HG03439 (cell line): Measurements from ENCODE around the gene BCL11A.

Experiments used
- ATAC-seq: cut with Tn5 transposase; IDR thresholded peaks from one replicate; pipeline ENCODE4 v1.9.1; 2021; ENCODE audit warnings: mild to moderate bottlenecking, moderate library complexity; ENCODE audit not compliant: unreplicated experiment

Gene BCL11A

DNA sequence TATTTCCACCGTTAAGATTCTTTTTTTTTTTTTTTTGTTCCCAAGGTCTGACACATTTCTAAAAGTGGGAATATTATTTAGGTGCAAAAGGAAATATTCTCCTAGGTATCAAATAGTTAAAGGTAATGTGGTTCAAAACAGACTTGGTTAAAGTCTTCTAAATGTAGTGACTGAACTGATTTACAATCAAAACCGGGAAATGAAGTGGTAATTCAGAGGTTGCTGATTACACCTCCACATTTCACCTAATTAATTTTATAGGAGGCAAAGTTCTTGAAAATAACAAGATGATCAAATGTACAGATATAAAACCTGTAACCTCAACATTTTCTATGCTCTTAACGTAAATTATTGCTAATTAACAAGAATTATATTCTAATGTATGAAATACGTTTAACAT is 5.1 kb downstream of the BCL11A start:
- ATAC-seq = no peak

DNA sequence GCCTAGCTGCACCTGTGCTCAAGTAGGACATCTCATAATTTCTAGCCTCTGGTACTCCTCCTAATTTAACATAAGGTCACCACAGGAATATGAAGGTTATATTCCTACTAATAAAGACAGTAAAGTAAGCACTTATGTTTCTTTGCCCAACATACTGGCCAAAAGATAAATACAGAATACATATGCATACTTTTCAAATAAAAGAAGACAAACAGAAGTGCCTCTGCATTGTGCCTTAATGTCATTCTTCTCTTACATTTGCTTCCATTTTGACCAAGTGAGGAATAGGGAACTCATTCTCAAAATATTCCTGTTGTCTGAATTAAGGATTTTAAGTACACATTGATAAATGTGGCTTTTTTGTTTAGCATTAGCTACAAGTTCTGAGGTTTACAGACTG is 5.6 kb downstream of the BCL11A start:
- no peak for ATAC-seq

DNA sequence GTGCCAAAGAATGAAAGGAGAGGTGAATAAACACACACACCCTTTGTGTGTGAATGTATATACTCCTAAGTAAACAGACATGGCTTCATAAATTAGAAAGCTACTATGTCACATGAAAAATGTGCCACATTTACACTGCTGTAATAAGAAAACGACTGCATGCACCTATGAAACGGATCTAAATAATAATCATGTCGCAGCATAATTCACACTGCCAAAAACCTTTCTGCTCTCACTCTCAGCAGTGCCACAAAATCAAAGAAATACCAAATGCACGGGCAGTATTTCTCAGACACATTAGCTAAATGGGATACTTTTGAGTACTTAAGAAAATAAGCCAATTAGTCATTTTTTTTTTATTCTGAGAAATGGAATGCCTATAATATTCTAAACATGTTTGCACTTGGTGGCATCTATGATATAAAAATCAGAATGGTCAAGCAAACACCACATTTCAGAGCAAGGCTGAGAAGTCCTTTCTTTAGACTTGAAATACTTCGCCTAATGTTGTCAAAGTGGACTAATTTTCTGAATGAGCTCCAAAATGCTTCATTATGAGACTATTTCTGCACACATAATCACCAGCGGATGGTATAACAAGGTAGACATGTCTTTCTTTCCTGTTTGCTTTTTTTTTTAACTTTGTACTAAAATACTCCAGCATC is 6.6 kb downstream of the BCL11A start:
- no peak for ATAC-seq

DNA sequence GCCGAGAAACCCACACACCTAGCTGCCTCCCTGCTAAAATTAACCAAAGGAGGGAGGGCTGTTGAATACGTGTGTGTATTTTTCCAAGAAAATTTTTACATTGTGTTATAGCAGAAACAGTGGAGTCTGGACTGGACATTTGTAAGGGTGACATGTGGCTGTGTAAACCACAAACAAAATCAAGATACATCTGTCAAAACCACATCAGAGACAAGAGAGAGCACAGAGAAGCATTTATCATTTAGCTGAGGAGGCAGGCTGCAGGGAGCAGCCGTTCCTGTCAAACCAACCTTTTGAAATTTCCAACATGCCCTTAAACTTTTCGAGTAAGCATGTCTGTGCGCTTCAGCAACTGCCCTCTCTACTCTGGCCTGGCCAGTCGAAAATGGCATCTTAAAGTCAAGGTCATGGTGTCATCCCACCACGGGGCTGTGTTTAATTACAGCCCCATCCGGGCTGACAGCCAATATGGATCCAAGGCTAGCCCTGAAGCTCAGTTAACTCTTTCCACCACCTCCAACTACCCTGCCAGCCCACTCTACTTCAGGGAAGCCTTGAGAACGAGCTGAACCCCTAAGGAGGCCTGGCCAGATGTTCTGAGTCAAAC is 8.4 kb downstream of the BCL11A start:
- no peak for ATAC-seq

DNA sequence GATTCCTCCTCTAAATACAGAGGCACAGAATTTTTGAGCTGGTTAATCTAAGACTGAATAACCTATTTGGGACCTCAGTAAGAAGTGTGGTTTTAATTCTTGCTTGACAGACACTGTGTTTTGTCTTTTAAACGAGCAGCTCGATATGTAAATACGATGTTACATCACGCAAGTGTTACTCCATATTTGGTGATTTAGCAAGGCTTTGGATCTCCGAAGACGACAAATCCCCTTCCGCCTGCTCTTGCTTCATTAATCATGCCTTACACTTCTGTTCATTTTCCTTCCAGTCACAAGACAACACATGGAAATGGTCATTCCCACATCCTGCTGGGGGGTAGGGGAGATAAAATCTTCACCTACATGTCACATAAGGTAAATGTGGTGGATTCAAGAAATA is 9.4 kb downstream of the BCL11A start:
- no peak for ATAC-seq

DNA sequence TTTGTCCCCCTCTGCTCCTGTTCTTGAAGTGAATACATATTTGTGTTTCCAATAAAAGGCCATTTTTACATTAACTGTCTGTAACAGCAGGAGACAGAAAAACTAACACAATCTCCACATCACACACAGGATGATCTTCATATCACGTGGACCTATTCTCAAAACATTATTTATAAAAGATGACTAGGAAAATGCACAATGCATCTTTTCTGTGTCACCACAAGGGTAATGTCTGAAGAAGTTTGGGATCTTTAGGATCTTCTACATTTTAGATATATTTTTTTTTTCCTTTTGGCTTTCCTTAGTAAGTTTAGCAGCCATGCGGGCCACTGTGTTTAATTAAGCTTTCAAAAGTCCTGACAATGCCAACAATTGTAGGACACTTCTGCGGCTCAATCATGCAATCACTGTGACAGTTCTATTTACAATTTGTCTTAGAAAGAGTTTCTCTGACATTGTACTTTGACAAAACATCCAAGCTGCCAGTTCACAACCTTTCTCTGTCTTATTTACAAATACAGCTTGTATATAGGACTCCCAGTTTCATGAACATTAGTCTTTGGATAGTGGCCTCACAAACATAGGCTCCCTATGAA is 12.3 kb downstream of the BCL11A start:
- no peak for ATAC-seq

DNA sequence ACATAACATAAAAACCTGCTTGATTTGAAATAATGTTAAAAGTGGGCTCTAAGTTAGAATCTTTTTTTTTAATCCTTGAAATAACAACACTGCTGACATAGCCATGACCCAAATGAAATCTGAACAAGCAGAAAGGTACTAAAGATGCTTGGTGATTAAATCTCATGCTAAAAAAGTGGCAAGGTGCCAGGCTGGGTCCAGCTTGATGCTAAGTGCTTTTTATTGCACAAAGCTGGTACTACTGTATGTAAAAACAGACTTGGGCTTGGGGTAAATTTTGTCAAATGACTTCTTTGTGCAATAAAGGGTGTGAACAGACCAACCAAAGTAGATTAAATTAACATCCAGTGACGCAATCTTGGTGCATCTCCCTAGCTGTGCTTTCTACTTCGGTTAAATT is 13.4 kb downstream of the BCL11A start:
- no peak for ATAC-seq

DNA sequence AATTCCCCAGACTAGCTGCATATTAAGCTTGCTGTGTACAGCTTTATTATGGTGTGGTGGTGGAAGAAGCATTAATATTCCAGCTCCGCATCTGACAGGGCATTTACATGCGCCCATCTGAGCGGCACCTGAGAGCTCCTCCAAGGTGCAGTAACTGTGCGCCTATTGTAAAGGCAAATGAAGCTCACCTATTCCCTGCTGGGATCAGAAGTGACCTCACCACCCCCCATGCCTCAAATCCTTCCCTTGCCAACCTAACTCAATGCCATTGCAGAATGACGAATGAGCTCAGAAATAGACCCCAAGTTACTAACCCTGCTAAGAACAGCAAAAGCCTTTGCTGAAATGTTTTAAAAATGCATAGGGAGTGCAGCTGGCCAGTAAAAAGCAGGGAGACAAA is 14.3 kb downstream of the BCL11A start:
- no peak for ATAC-seq

DNA sequence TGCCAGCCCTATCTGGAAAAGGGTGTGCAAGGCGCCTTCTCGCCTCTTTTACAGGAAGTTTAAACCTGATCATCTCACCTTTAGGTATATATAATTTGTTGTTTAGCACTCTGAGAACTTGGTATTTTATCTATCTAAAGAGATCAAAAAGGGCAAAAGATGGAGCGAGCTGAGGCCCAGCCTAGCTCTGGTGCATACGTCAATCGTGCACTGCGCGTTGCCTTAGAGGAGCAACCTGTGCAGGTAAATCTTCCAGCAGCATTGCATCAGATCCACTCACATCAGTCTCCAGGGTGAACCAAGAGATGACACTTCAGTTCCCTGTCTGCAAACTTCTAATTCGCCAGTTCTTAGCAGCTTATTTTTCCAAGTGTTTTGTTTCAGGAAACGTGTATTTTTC is 15.4 kb downstream of the BCL11A start:
- no peak for ATAC-seq

DNA sequence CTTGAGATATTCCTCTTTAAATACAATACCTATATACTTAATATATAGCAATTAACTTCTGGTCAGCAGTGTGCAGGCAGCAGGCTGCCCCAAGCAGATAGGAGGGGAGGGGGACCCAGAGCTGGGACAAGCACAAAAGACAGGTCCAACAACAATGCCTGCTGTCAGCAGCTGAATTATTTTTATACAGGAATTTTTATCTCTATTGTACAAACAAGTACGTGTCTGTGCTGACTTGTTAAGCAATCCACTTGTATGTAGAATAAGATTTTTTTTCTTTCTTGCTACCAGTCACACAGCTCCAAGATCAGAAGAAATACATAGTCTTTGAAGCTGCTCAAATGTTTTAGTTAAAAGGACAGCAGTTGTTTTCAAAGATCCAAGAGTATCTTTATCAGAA is 16.7 kb downstream of the BCL11A start:
- ATAC-seq = no peak

DNA sequence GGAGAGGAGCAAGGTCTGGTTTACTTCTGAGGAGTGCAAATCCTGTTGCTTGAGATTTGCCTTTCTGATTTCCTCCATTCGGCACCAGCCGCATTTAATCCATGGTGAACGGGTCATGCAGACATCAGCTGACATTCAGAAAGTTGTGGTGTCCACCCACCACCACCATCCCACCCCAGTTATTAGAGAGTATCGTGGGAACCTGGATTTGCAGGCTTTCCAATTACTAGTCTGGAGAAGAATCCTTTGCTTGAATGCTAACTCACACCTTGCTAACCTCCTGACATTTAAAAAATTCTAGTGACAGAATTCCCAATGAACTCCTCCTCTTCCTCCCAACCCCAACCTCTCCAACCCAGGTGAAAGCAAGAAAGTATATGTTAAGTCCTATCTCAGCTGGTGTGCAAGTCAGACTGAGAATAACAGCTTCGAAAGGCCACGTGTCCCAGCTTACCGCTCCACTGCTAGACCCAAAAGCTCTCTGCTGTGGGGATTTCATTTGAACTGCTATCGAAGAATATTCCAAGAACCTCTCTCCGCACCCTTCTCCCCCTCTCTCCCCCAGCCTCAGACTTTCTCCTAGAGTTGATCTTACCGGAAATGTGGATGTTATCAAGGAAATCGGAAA is 17.7 kb downstream of the BCL11A start:
- ATAC-seq = no peak

DNA sequence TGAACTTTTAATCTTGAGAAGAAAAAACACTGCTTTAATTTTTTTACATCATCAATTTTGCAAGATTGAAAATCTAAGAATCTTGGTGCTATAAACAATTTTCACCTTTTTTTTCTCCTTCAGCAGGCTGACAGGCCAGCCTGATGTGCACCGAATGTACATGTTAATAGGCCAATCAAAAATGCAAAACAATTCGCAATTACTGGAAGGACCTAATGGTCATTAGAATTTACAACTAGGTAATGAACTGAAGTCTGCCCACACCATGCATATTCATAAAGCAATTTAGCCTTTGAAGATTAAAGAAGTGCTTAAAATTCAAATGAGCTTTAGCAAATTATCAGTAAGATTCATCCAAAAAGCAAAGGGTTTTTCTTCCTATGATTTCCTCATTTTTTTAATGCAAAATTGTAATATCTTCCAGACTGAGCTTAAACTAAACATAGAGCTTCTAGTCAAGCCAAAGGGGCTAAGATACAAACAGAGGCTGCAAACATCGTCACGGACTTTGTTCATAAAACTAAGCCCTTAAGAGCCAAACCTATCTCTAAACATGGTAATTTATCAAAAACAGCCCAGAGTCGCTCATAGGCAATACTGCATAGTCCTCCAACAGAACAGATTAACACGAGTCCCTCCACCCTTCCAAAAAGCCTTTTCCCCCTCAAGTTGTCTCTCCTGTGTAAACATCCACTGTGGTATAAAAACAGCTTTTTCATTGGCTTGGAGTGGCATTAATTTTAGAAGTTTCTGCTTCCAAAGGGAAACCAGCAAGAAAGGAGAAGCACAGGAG is 18.4 kb downstream of the BCL11A start:
- ATAC-seq = no peak

DNA sequence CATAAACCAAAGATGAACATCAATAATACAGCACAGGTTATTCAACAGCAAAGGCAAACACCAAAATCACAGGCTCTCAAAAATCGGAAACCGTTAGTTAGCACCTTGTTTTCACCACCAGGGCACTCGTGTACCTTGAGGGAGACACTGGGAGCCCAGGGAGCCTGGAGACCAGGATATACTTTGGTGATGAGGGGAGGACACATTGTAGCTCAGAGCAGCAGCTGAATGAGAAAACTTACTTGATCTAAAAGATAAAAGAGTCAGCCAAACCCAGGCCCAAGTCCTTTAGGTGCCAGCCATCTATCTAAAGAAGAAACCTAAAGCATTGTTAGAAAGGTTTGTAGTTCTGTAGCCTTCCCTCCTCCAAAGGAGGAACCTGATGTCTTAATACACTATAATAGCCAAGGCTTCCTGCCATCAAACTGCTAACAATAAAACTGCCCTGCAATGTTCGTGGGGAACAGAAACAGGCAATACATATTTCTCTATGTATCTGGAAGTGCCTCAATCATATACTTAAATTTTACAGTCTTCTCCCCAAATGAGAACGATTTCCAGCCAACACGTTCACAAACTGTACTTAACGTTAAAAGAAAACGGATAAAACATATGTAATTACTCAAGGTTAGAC is 19.3 kb downstream of the BCL11A start:
- no peak for ATAC-seq

DNA sequence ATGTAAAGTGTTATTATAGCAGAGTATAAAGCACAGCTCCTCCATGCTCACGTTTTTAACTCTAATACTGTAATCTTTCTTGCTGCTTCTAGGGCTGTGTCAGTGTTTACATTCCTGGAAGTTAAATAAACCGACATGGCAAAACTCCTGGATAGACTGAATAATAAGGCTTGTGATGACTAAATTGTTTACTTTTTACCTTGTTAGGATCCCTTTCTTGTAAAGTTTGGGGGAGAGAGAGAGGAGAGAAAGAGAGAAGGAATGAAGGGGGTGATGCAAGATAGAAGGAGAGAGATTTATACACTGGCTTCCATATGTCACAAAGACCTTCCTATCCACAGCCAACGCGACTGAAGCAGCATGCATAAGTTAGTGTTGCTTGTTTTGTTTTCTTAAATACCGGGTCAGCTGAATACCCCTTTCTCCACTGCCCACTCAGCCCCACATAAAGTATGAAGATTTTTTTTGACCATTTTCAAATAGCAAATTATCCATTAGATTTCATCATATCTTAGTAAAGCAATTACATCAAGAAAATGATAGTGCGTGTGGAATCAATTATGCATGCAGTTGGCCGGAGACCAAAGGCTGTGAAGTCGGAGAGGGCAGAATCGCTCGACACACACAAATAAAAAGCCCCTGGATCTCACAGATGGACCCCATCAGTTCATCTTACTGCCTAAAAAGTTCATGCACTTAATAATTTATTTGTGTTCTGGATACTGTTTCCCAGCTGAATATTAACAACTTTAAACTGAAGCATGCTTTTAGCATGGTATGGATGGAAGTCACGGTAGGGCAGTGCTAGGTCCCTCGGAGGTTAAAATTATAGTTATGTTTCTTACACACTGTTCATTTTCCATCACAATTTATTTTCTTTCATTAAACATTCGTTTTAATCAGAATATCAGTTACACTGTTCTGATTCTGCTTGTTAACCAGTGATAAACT is 20.1 kb downstream of the BCL11A start:
- ATAC-seq = no peak

DNA sequence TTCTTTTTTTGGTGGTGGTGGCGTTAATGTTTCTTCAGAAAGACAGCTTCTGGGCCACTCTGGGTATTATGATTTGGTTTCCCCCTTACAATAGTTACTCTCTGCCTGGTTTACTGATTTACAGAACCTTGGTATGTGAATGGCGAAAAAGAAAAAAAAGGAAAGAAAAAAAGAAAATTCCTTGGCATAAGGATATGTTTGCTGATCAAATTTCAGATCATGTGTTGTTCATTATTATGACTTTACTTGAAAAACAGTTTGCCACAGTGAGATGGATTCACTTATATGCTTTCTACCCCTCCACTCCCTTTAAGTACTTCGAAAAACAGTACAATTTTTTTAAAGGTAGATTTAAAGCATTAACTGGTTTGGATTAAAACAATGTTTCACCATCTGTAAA is 21.0 kb downstream of the BCL11A start:
- no peak for ATAC-seq

DNA sequence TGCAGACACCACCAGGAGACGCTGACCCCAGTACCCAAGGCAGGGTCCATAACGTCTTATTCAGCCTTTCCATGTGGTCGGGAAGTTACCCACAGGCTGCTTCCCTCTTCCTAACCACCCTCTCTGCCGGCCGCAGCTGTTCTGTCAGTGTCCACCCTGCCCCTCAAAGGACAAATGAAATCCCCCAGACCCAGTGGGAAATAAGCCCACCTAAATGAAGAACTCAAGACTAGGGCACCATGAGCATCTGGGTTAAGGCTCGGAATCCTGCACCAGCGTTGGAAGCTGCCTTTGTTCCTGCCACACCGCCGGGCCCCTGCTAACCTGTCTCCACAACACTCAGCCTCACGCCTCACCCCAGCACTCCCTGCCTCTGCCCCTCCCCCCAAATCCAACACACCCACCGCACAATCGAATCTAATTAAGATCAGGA is 21.7 kb downstream of the BCL11A start:
- no peak for ATAC-seq

DNA sequence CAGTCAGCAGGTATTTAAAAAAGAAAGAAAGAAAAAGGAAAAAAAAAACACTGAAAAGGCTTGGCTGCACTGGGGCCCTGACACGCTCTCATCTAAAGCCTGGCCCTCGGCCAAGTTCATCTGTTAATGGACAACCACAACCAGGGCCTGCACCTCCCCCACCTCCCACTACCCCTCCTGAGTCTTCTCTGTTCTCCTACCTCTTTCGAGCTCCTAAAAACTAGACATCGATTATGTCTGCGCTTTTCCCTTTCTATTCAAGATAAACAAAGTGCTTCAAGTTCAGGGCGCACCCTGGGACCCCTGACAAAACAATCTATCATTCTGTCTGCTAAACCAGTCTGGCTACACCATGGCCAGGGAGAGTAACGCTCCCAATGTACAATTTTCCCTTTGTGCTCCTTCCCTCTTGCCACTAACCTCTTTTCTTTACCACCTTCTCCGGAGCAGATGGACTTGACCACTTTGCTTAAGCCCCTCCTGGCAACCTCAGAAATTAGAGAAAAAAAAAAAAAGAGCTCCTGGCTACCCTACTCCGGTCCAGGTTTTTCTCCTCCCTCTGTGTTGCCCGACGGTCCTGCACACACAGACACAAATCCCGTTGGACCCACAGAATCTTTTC is 22.7 kb downstream of the BCL11A start:
- ATAC-seq = no peak

DNA sequence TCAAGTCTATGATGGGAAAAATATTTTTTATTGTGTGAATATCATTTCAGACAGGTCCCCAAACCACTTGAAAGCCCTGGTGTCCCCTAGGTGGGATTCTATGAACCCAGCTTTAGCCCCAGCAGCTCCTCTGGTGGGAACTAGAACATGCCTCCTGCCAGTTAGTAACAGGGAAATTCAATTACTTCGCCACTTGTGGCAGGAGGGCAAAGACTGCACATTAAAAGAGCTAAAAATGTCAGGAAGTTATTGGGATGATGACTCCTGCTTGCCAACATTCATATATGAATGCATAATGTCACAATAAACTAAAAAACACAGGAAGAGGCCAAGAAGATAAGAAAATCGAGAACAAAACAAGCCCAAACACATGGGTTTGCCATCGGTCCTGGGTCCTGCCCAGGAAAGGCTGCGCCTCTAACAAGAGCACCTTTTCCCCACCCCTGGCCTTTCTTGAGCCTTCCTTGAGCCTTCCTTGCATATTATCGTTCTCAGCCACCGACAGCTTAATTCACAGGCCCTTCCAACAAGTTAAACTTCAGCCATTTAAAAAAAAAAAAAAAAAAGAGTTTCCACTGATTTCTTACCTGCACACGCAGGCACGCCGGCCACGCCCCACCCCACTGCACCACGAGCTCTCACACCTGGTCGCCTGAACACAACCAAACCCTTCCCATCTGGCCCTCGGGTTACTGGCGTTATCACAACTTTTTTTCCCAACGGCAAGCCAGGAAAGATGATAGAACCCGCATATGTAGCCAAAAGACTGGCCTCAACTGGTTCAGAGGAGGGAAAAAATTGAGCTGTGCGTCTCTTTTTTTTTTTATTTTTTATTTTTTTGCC is 23.4 kb downstream of the BCL11A start:
- no peak for ATAC-seq
